ENCODE measurements around the gene OOSP3.

Gene OOSP3

GRCh38 chr11:59938718-59939117, 60.1 kb downstream of the OOSP3 start:
- no peak overlapping the region for H2AFZ ChIP-seq (ENCODE audit: low read length)
- H3K9me3 ChIP-seq (ENCODE audit: low read length), result no peaks in the 10 kb centered on the region
- no peaks in the 10 kb centered on the region for H3K9me2 ChIP-seq (ENCODE audit: low read depth, low read length)
- H3K27me3 ChIP-seq (ENCODE audit: insufficient read depth, low read length), result no peaks in the 10 kb centered on the region
- H3K4me2 ChIP-seq (ENCODE audit: low read length), result no peak overlapping the region
- H3K4me3 ChIP-seq (ENCODE audit: low read depth, low read length, poor library complexity, severe bottlenecking), result no peak overlapping the region
- no peaks in the 10 kb centered on the region for H3K4me1 ChIP-seq (ENCODE audit: insufficient read depth, low read length, severe bottlenecking)
- no peak overlapping the region for H3K9ac ChIP-seq (ENCODE audit: low read length)
- no peaks in the 10 kb centered on the region for H3K79me2 ChIP-seq (ENCODE audit: insufficient read depth, low read length)
- no peaks in the 10 kb centered on the region for H4K20me1 ChIP-seq (ENCODE audit: insufficient read depth, low read length)
- H3K36me3 ChIP-seq (ENCODE audit: insufficient read depth, low read length), result no peaks in the 10 kb centered on the region
- no peaks in the 10 kb centered on the region for H3F3A ChIP-seq (ENCODE audit: insufficient read depth, low read length)
- TF ChIP-seq CTCF (IDR thresholded peaks at IDR 0.05; ENCODE audit: low read length), result no peak
- TF ChIP-seq EZH2 (IDR thresholded peaks at IDR 0.05; ENCODE audit: borderline replicate concordance, low read length), result no peak
- no peak overlapping the region for H3K27ac ChIP-seq (ENCODE audit: low read depth, low read length, poor library complexity, severe bottlenecking)

- Histone ChIP-seq H3K27me3 (ENCODE audit: insufficient read depth, low read length) (no peaks in the 10 kb centered on the region), H3K27ac (ENCODE audit: low read depth, low read length, poor library complexity, severe bottlenecking) (no peak overlapping the region), H3F3A (ENCODE audit: insufficient read depth, low read length) (no peaks in the 10 kb centered on the region), H2AFZ (ENCODE audit: low read length) (no peak overlapping the region), H3K9me3 (ENCODE audit: low read length) (no peaks in the 10 kb centered on the region), H4K20me1 (ENCODE audit: insufficient read depth, low read length) (no peaks in the 10 kb centered on the region), H3K4me2 (ENCODE audit: low read length) (no peak overlapping the region), H3K9ac (ENCODE audit: low read length) (no peak overlapping the region), H3K4me1 (ENCODE audit: insufficient read depth, low read length, severe bottlenecking) (no peaks in the 10 kb centered on the region), H3K79me2 (ENCODE audit: insufficient read depth, low read length) (no peaks in the 10 kb centered on the region), H3K9me2 (ENCODE audit: low read depth, low read length) (no peaks in the 10 kb centered on the region), H3K4me3 (ENCODE audit: low read depth, low read length, poor library complexity, severe bottlenecking) (no peak overlapping the region), H3K36me3 (ENCODE audit: insufficient read depth, low read length) (no peaks in the 10 kb centered on the region)
- TF ChIP-seq CTCF (IDR thresholded peaks at IDR 0.05; ENCODE audit: low read length) (no peak), EZH2 (IDR thresholded peaks at IDR 0.05; ENCODE audit: borderline replicate concordance, low read length) (no peak)
These were observed 60.9 kb downstream of the OOSP3 start for GRCh38 chr11:59939482-59939881.

- Histone ChIP-seq H3K4me1 (ENCODE audit: insufficient read depth, low read length, severe bottlenecking) (no peaks in the 10 kb centered on the region), H3K4me3 (ENCODE audit: low read depth, low read length, poor library complexity, severe bottlenecking) (no peak overlapping the region), H3K27ac (ENCODE audit: low read depth, low read length, poor library complexity, severe bottlenecking) (no peak overlapping the region), H3K27me3 (ENCODE audit: insufficient read depth, low read length) (no peaks in the 10 kb centered on the region), H3K9me3 (ENCODE audit: low read length) (no peaks in the 10 kb centered on the region), H3K79me2 (ENCODE audit: insufficient read depth, low read length) (no peaks in the 10 kb centered on the region), H3K9ac (ENCODE audit: low read length) (no peak overlapping the region), H3K9me2 (ENCODE audit: low read depth, low read length) (no peaks in the 10 kb centered on the region), H3K4me2 (ENCODE audit: low read length) (no peak overlapping the region), H4K20me1 (ENCODE audit: insufficient read depth, low read length) (no peaks in the 10 kb centered on the region), H3F3A (ENCODE audit: insufficient read depth, low read length) (no peaks in the 10 kb centered on the region), H3K36me3 (ENCODE audit: insufficient read depth, low read length) (no peaks in the 10 kb centered on the region), H2AFZ (ENCODE audit: low read length) (no peak overlapping the region)
- TF ChIP-seq EZH2 (IDR thresholded peaks at IDR 0.05; ENCODE audit: borderline replicate concordance, low read length), result no peak
- no peak for TF ChIP-seq CTCF (IDR thresholded peaks at IDR 0.05; ENCODE audit: low read length)
These were observed 62.5 kb downstream of the OOSP3 start for GRCh38 chr11:59941091-59941490.

Measured in OCI-LY1 (cell line).